ENCODE results near the gene TAF1A. TPM values are rescaled to one million over a fixed set of nuclear protein-coding genes. Genes with fewer than 3 reads are reported as not detected.

Gene TAF1A
- total RNA-seq, 2 experiments from 2014 or later: 10.9 to 19.2 TPM

DNA sequence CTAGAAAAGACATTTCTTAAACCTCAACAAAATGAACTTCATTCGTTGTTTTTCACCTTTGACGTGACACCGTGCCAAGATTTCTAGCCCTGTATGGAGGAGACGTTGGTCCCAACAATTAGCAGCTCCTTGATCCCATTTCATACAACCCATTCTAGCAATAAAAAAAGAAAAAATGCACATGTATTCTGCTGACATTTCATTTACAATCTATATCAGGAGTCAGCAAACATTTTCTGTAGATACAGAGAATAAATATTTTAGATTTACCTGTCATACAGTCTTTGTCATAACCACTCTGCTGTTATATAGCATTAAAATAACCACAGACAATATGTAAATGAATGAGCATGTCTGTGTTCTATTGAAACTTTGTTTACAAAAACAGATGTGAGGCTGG lies 7.0 kb upstream of the TAF1A start:
- no peaks in the 10 kb centered on the region for H4K20me1 ChIP-seq (ENCODE audit: insufficient read depth, low read length)
- no peak overlapping the region for H3K4me2 ChIP-seq (ENCODE audit: low read length)
- H3K27ac ChIP-seq (ENCODE audit: low read depth, low read length, poor library complexity, severe bottlenecking): no peak overlapping the region
- no peak overlapping the region for H3K4me3 ChIP-seq (ENCODE audit: low read depth, low read length, poor library complexity, severe bottlenecking)
- TF ChIP-seq, protein P1, sequence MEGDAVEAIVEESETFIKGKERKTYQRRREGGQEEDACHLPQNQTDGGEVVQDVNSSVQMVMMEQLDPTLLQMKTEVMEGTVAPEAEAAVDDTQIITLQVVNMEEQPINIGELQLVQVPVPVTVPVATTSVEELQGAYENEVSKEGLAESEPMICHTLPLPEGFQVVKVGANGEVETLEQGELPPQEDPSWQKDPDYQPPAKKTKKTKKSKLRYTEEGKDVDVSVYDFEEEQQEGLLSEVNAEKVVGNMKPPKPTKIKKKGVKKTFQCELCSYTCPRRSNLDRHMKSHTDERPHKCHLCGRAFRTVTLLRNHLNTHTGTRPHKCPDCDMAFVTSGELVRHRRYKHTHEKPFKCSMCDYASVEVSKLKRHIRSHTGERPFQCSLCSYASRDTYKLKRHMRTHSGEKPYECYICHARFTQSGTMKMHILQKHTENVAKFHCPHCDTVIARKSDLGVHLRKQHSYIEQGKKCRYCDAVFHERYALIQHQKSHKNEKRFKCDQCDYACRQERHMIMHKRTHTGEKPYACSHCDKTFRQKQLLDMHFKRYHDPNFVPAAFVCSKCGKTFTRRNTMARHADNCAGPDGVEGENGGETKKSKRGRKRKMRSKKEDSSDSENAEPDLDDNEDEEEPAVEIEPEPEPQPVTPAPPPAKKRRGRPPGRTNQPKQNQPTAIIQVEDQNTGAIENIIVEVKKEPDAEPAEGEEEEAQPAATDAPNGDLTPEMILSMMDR (conservative IDR thresholded peaks at IDR 0.05; ENCODE audit: low read length): no peak
- TF ChIP-seq EZH2phosphoT487 (IDR thresholded peaks at IDR 0.05; ENCODE audit: borderline replicate concordance, low read depth, low read length): no peak
- H3K36me3 ChIP-seq (ENCODE audit: insufficient read depth, low read length): no peaks in the 10 kb centered on the region
- CTCF ChIA-PET (ENCODE audit: unreplicated experiment): no interaction called here
- DNase-seq (ENCODE audit: low spot score): no peak
- no peak overlapping the region for H2AFZ ChIP-seq (ENCODE audit: low read length)
- no peaks in the 10 kb centered on the region for H3K4me1 ChIP-seq (ENCODE audit: insufficient read depth, low read length, poor library complexity, severe bottlenecking)
- intact Hi-C loops (cut with micrococcal nuclease; ENCODE audit: unreplicated experiment): no loop called here
- BruUV-seq (replicated peaks): no TSS peak
- POLR2A ChIA-PET: no interaction called here
- no peaks in the 10 kb centered on the region for H3K9me2 ChIP-seq (ENCODE audit: insufficient read depth, low read length)
- H3K79me2 ChIP-seq (ENCODE audit: insufficient read depth, low read depth, low read length): no peaks in the 10 kb centered on the region
- H3K9me3 ChIP-seq (ENCODE audit: low read length): peaks cover 5% of the 10 kb centered on the region; the same call in 1 of the 2 replicates

DNA sequence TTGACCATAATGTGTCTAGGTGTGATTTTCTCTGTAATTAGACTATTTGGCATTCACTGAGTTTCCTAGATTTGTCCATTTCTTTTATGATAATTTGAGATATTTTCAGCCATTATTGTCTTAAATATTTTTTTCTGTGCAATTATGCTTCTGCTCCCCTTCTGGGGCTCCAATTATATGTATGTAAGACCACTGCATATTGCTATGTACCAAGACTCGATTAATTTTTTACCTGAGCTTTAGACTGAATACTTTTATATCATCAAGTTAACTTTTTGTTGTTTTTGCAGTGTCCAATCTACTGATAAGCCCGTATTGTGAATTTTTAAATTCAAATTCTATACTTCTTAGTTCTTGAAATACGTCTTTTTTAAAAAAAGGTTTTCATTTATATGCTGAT lies 5.1 kb upstream of the TAF1A start:
- Histone ChIP-seq H3K36me3 (ENCODE audit: insufficient read depth, low read length) (no peaks in the 10 kb centered on the region), H3K4me1 (ENCODE audit: insufficient read depth, low read length, poor library complexity, severe bottlenecking) (peaks cover 6% of the 10 kb centered on the region), H4K20me1 (ENCODE audit: insufficient read depth, low read length) (no peaks in the 10 kb centered on the region), H3K79me2 (ENCODE audit: insufficient read depth, low read depth, low read length) (no peaks in the 10 kb centered on the region), H3K4me3 (ENCODE audit: low read depth, low read length, poor library complexity, severe bottlenecking) (no peak overlapping the region), H3K4me2 (ENCODE audit: low read length) (no peak overlapping the region), H2AFZ (ENCODE audit: low read length) (no peak overlapping the region), H3K9me3 (ENCODE audit: low read length) (peaks cover 5% of the 10 kb centered on the region; the same call in 1 of the 2 replicates), H3K27ac (ENCODE audit: low read depth, low read length, poor library complexity, severe bottlenecking) (no peak overlapping the region), H3K9me2 (ENCODE audit: insufficient read depth, low read length) (no peaks in the 10 kb centered on the region)
- DNase-seq (ENCODE audit: low spot score): no peak
- TF ChIP-seq, protein P1 (conservative IDR thresholded peaks at IDR 0.05; ENCODE audit: low read length): no peak
- TF ChIP-seq EZH2phosphoT487 (IDR thresholded peaks at IDR 0.05; ENCODE audit: borderline replicate concordance, low read depth, low read length): no peak
- intact Hi-C loops (cut with micrococcal nuclease; ENCODE audit: unreplicated experiment): no loop called here
- BruUV-seq (replicated peaks): no TSS peak
- POLR2A ChIA-PET: interaction anchor here (0.7 to 1.2 kb wide), 2 partner anchors 18 to 40 kb away, joined by 3 read pairs; no protein-coding TSS in a partner anchor
- CTCF ChIA-PET (ENCODE audit: unreplicated experiment): no interaction called here

- DNase-seq (ENCODE audit: low spot score): no peak
- CTCF ChIA-PET (ENCODE audit: unreplicated experiment): no interaction called here
- Histone ChIP-seq H3K9me2 (ENCODE audit: insufficient read depth, low read length) (no peaks in the 10 kb centered on the region), H3K4me1 (ENCODE audit: insufficient read depth, low read length, poor library complexity, severe bottlenecking) (peaks cover 15% of the 10 kb centered on the region), H3K27ac (ENCODE audit: low read depth, low read length, poor library complexity, severe bottlenecking) (no peak overlapping the region), H3K9me3 (ENCODE audit: low read length) (peaks cover 5% of the 10 kb centered on the region; the same call in 1 of the 2 replicates), H4K20me1 (ENCODE audit: insufficient read depth, low read length) (no peaks in the 10 kb centered on the region), H3K36me3 (ENCODE audit: insufficient read depth, low read length) (peaks cover 10% of the 10 kb centered on the region), H3K4me2 (ENCODE audit: low read length) (no peak overlapping the region), H3K79me2 (ENCODE audit: insufficient read depth, low read depth, low read length) (peaks cover 17% of the 10 kb centered on the region), H3K4me3 (ENCODE audit: low read depth, low read length, poor library complexity, severe bottlenecking) (no peak overlapping the region), H2AFZ (ENCODE audit: low read length) (no peak overlapping the region)
- intact Hi-C loops (cut with micrococcal nuclease; ENCODE audit: unreplicated experiment): no loop called here
- POLR2A ChIA-PET: interaction anchor here (0.5 to 1.7 kb wide), 3 partner anchors 12 to 192 kb away, joined by 3 to 4 read pairs (median 3); no protein-coding TSS in a partner anchor
- TF ChIP-seq, protein P1 (conservative IDR thresholded peaks at IDR 0.05; ENCODE audit: low read length): no peak
- TF ChIP-seq EZH2phosphoT487 (IDR thresholded peaks at IDR 0.05; ENCODE audit: borderline replicate concordance, low read depth, low read length): no peak
- no TSS peak for BruUV-seq (replicated peaks)
Observed at GRCh38 chr1:222592171-222592570, 2.4 kb upstream of the TAF1A start.
